SU-DHL-6 (cell line): ENCODE measurements around the gene SOD3.

Source experiments
- H2AFZ ChIP-seq: fragments of 200-600 bp; sonication (generic); 2 replicates; pipeline ENCODE4 v1.6.1; 2014; ENCODE audit warnings: low read depth, mild to moderate bottlenecking, moderate library complexity, mixed read lengths, antibody characterized with exemption, low read length; ENCODE audit not compliant: severe bottlenecking
- H3F3A ChIP-seq: fragments of 200-600 bp; shearing (Covaris generic); 2 replicates; pipeline ENCODE4 v1.6.0; 2016; ENCODE audit warnings: antibody characterized with exemption, mild to moderate bottlenecking; ENCODE audit not compliant: insufficient read depth
- H3K27ac ChIP-seq: fragments of 200-600 bp; sonication (generic); 2 replicates; pipeline ENCODE4 v1.5.1; 2016; ENCODE audit warnings: low read depth, mild to moderate bottlenecking, low read length, moderate library complexity, mixed read lengths
- H3K27me3 ChIP-seq: fragments of 200-600 bp; sonication (generic), shearing (Covaris generic); 2 replicates; pipeline ENCODE4 v1.6.0; 2014; ENCODE audit warnings: mild to moderate bottlenecking, low read length
- H3K36me3 ChIP-seq: fragments of 200-600 bp; sonication (generic); 2 replicates; pipeline ENCODE4 v1.6.1; 2014; ENCODE audit warnings: mild to moderate bottlenecking, low read length, mixed read lengths
- H3K4me2 ChIP-seq: fragments of 300-600, 200-600 bp; shearing (Covaris generic), sonication (generic); 2 replicates; pipeline ENCODE4 v1.6.0; 2014; ENCODE audit warnings: low read length, low read depth, mild to moderate bottlenecking; ENCODE audit not compliant: poor library complexity, severe bottlenecking
- H3K4me3 ChIP-seq: fragments of 200-600 bp; sonication (generic); 2 replicates; pipeline ENCODE4 v1.5.1; 2014; ENCODE audit warnings: antibody characterized with exemption, low read length, mild to moderate bottlenecking, mixed read lengths; ENCODE audit not compliant: insufficient read depth, poor library complexity, severe bottlenecking
- H3K79me2 ChIP-seq: fragments of 200-600 bp; sonication (generic); 2 replicates; pipeline ENCODE4 v1.6.1; 2014; ENCODE audit warnings: mild to moderate bottlenecking, low read length, moderate library complexity; ENCODE audit not compliant: insufficient read depth
- H3K9ac ChIP-seq: fragments of 200-600 bp; sonication (generic); 2 replicates; pipeline ENCODE4 v1.7.0; 2014; ENCODE audit warnings: mild to moderate bottlenecking, low read length
- H3K9me2 ChIP-seq: fragments of 200-600 bp; sonication (generic); replicated peaks from 2 replicates; pipeline ENCODE4 v1.6.1; 2014; ENCODE audit warnings: low read length; ENCODE audit not compliant: insufficient read depth
- H3K9me3 ChIP-seq: fragments of 200-600 bp; sonication (generic); 2 replicates; pipeline ENCODE4 v1.6.1; 2014; ENCODE audit warnings: low read length, mixed read lengths; ENCODE audit not compliant: insufficient read depth
- H4K20me1 ChIP-seq: fragments of 200-600 bp; sonication (generic); 2 replicates; pipeline ENCODE4 v1.6.1; 2014; ENCODE audit warnings: low read depth, mild to moderate bottlenecking, antibody characterized with exemption, low read length, moderate library complexity, mixed read lengths
- EZH2phosphoT487 ChIP-seq: fragments of 200-600 bp; sonication (generic), shearing (Covaris generic); conservative IDR thresholded peaks from 2 replicates; pipeline ENCODE4 v1.6.1; 2018; ENCODE audit warnings: mild to moderate bottlenecking, antibody characterized with exemption, low read length, moderate library complexity, mixed read lengths
- TF ChIP-seq, protein P1 (sequence below): fragments of 200-600 bp; sonication (generic); IDR thresholded peaks from one replicate; pipeline ENCODE4 v1.5.1; 2017; ENCODE audit warnings: antibody characterized with exemption, mild to moderate bottlenecking, low read length, moderate library complexity; ENCODE audit not compliant: insufficient read depth, poor library complexity, severe bottlenecking

Gene SOD3

DNA sequence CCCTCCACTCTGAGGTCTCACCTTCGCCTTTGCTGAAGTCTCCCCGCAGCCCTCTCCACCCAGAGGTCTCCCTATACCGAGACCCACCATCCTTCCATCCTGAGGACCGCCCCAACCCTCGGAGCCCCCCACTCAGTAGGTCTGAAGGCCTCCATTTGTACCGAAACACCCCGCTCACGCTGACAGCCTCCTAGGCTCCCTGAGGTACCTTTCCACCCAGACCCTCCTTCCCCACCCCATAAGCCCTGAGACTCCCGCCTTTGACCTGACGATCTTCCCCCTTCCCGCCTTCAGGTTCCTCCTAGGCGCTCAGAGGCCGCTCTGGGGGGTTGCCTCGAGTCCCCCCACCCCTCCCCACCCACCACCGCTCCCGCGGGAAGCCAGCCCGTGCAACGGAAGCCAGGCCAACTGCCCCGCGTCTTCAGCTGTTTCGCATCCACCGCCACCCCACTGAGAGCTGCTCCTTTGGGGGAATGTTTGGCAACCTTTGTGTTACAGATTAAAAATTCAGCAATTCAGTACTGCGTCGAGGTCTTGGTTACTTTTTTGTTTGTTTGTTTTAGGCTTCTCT is 5.0 kb downstream of the SOD3 start:
- Histone ChIP-seq H3K27me3 (no peaks in the 10 kb centered on the region), H3F3A (no peaks in the 10 kb centered on the region), H4K20me1 (no peaks in the 10 kb centered on the region), H3K9ac (no peak overlapping the region), H3K4me3 (no peak overlapping the region), H3K79me2 (no peaks in the 10 kb centered on the region), H3K9me2 (no peaks in the 10 kb centered on the region), H3K9me3 (no peaks in the 10 kb centered on the region), H3K27ac (no peak overlapping the region), H2AFZ (no peak overlapping the region), H3K36me3 (no peaks in the 10 kb centered on the region), H3K4me2 (no peak overlapping the region)
- TF ChIP-seq EZH2phosphoT487: no peak
- TF ChIP-seq, protein P1, sequence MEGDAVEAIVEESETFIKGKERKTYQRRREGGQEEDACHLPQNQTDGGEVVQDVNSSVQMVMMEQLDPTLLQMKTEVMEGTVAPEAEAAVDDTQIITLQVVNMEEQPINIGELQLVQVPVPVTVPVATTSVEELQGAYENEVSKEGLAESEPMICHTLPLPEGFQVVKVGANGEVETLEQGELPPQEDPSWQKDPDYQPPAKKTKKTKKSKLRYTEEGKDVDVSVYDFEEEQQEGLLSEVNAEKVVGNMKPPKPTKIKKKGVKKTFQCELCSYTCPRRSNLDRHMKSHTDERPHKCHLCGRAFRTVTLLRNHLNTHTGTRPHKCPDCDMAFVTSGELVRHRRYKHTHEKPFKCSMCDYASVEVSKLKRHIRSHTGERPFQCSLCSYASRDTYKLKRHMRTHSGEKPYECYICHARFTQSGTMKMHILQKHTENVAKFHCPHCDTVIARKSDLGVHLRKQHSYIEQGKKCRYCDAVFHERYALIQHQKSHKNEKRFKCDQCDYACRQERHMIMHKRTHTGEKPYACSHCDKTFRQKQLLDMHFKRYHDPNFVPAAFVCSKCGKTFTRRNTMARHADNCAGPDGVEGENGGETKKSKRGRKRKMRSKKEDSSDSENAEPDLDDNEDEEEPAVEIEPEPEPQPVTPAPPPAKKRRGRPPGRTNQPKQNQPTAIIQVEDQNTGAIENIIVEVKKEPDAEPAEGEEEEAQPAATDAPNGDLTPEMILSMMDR: no peak

DNA sequence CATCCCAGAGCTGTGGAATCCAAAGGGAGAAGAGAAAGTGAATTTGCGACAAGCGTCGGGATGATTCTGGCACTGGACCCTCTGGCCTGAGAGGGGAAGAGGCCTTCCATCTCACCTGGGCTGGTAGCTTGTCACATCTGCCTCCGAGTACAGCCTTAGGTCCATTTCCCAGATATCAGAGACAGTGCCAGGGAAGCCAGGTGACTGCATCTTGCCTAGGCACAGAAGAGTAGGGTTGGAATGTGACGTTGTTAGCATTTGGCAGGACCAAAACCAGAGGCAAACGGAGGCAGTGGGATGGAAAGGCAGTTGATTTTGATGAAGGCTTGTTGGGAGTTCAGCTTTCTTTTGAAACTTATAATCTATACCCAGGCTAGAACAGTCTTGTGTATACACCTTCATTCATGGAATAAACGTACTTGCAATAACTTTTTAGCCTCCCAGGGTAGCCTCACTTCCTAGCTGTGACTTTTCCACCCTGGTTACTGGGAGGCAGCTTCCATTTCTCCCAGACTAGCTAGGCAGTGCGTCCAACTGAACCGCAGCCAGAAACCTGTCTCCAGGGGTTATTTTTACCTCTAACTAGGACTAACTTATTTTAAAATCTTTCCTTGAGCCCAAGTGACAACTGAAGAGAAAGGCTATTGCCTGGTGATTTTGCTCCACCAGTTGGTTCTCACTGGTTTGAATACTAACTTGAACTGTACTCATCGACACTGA is 5.9 kb downstream of the SOD3 start:
- H4K20me1 ChIP-seq: no peaks in the 10 kb centered on the region
- no peak overlapping the region for H3K27ac ChIP-seq
- no peaks in the 10 kb centered on the region for H3K9me2 ChIP-seq
- H3K27me3 ChIP-seq: no peaks in the 10 kb centered on the region
- no peak overlapping the region for H3K4me3 ChIP-seq
- no peaks in the 10 kb centered on the region for H3K9me3 ChIP-seq
- H3K4me2 ChIP-seq: no peak overlapping the region
- H3K9ac ChIP-seq: no peak overlapping the region
- H3K36me3 ChIP-seq: no peaks in the 10 kb centered on the region
- TF ChIP-seq EZH2phosphoT487: no peak
- TF ChIP-seq, protein P1: no peak
- H3K79me2 ChIP-seq: no peaks in the 10 kb centered on the region
- H2AFZ ChIP-seq: no peak overlapping the region
- H3F3A ChIP-seq: no peaks in the 10 kb centered on the region

DNA sequence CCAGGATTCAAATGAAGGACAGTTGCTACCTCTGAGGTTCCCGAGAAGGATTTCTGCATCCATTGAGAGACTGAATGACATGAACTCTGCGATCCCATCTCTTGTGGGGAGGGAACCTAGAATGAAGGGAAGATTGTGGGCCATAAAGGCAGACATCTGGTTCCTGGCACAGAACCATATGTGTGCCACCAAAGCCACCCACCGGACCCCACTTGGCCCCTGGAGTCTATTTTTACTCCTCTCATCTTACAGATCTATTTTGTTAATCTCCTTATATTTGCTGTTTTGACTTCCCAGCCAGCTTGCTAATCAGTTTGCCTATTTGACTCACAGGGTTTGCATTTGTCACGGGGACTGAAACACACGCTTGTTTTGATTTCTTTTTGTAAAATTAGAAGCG is 7.3 kb downstream of the SOD3 start:
- H3K9me3 ChIP-seq: no peaks in the 10 kb centered on the region
- no peaks in the 10 kb centered on the region for H3F3A ChIP-seq
- no peak overlapping the region for H2AFZ ChIP-seq
- no peak overlapping the region for H3K4me2 ChIP-seq
- H3K36me3 ChIP-seq: no peaks in the 10 kb centered on the region
- H3K9me2 ChIP-seq: no peaks in the 10 kb centered on the region
- TF ChIP-seq, protein P1: no peak
- TF ChIP-seq EZH2phosphoT487: no peak
- H3K27ac ChIP-seq: no peak overlapping the region
- no peaks in the 10 kb centered on the region for H3K27me3 ChIP-seq
- no peak overlapping the region for H3K4me3 ChIP-seq
- no peaks in the 10 kb centered on the region for H4K20me1 ChIP-seq
- no peaks in the 10 kb centered on the region for H3K79me2 ChIP-seq
- no peak overlapping the region for H3K9ac ChIP-seq
